GM19043 (cell line): ENCODE results near the gene PRICKLE2.

ENCODE experiments used
- ATAC-seq: cut with Tn5 transposase; IDR thresholded peaks from one replicate; pipeline ENCODE4 v1.9.1; 2021; ENCODE audit warnings: low read depth; ENCODE audit not compliant: unreplicated experiment

PRICKLE2 gene

GRCh38 chr3:64081235-64081630, 144.0 kb downstream of the PRICKLE2 start:
- ATAC-seq: no peak

- no peak for ATAC-seq
These were observed 144.5 kb downstream of the PRICKLE2 start for GRCh38 chr3:64080616-64081234.

- ATAC-seq: no peak
These were observed 145.7 kb downstream of the PRICKLE2 start for GRCh38 chr3:64079369-64080150.

- no peak for ATAC-seq
These were observed 146.3 kb downstream of the PRICKLE2 start for GRCh38 chr3:64078966-64079365.

GRCh38 chr3:64074895-64075679, 150.2 kb downstream of the PRICKLE2 start:
- ATAC-seq: no peak

GRCh38 chr3:64074060-64074459, 151.2 kb downstream of the PRICKLE2 start:
- ATAC-seq: no peak

GRCh38 chr3:64073158-64073761, 152.0 kb downstream of the PRICKLE2 start:
- ATAC-seq: no peak

GRCh38 chr3:64072126-64072525, 153.1 kb downstream of the PRICKLE2 start:
- no peak for ATAC-seq

GRCh38 chr3:64070704-64071103, 154.6 kb downstream of the PRICKLE2 start:
- ATAC-seq: no peak

GRCh38 chr3:64067506-64068346, 157.5 kb downstream of the PRICKLE2 start:
- no peak for ATAC-seq

GRCh38 chr3:64064804-64065203, 160.5 kb downstream of the PRICKLE2 start:
- ATAC-seq: no peak

GRCh38 chr3:64063983-64064438, 161.3 kb downstream of the PRICKLE2 start:
- ATAC-seq: no peak

- no peak for ATAC-seq
These were observed 161.9 kb downstream of the PRICKLE2 start for GRCh38 chr3:64063207-64063982.

GRCh38 chr3:64061628-64062027, 163.6 kb downstream of the PRICKLE2 start:
- no peak for ATAC-seq

GRCh38 chr3:64059484-64060175, 165.6 kb downstream of the PRICKLE2 start:
- no peak for ATAC-seq

GRCh38 chr3:64058566-64058965, 166.7 kb downstream of the PRICKLE2 start:
- ATAC-seq: no peak

GRCh38 chr3:64057231-64057630, 168.0 kb downstream of the PRICKLE2 start:
- no peak for ATAC-seq

GRCh38 chr3:64056606-64057180, 168.6 kb downstream of the PRICKLE2 start:
- ATAC-seq: no peak
